Stimulated activated CD8-positive, alpha-beta memory T cell treated with anti-CD3 and anti-CD28 coated beads, Interleukin-12 subunit alpha, Interleukin-12 subunit beta, amount 100 ng/mL, for 24 hours (primary cell): ENCODE measurements around the gene INPP4B.
"Not testable (repeated sequence)": the region's sequence is repeated elsewhere in the genome, so short reads cannot be mapped to it uniquely, and the experiment has no call there.

Experiments used
- DNase-seq: peaks from one replicate; pipeline ENCODE4 v3.0.0-alpha.2; 2020; ENCODE audit errors: extremely low read depth

The INPP4B gene

DNA sequence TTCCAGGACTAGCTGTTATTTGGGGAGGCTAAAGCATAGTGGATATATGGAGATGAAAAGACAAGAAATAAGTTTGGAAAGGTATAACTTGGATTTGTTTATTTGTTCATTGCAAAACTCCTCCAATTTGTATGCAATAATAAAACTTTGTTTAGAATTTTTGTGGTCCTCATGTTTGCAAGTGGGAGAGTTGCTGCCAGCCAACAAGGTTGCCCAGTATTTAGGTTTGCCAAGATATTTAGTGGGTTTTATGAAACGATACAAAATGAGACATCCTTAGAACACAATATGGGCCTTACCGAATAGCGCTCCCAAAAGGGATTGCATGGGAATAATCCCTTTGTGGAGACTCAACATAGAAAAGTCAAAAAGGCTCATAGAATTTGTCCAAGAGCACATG lies 162.1 kb downstream of the INPP4B start:
- no peak for DNase-seq

DNA sequence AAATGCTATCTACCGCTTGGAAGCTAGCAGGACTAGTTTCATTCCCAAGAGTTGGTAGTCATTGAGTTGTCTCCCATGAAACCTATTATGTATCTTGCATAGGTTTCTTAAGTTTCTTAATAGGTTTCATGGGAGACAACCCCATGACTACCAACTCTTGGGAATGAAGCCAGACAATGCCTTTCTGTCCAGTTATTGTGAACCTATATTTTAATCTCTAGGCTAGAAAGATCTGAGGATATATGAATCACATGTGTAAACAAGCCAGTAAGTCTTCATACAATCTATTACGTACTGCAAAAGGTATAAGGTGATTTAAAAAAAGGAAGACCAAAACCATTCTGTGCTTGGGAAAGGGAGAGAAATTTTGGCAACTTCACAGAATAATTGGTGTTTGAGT lies 162.6 kb downstream of the INPP4B start:
- no peak for DNase-seq

GRCh38 chr4:142671516-142671915 lies 174.6 kb downstream of the INPP4B start:
- DNase-seq = no peak

- DNase-seq = no peak
Observed at GRCh38 chr4:142663828-142664227, 182.3 kb downstream of the INPP4B start.

- DNase-seq = no peak
Observed at GRCh38 chr4:142660728-142661127, 185.4 kb downstream of the INPP4B start.

GRCh38 chr4:142656178-142656577 lies 189.9 kb downstream of the INPP4B start:
- DNase-seq = no peak

DNA sequence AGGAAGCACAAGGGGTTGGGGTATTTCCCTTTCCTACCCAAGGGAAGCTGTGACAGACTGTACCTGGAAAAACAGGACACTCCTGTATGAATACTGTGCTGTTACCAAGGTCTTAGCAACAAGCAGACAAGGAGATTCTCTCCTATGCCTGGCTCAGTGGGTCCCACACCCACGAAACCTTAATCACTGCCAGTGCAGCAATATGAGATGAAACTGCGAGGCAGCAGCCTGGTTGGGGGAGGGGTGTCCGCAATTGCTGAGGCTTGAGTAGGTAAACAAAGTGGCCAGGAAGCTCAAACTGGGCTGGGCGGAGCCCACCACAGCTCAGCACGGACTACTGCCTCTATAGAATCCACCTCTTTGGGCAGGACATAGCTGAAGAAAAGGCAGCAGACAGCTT lies 197.7 kb downstream of the INPP4B start:
- DNase-seq = no peak

GRCh38 chr4:142645475-142646108 lies 200.5 kb downstream of the INPP4B start:
- DNase-seq = no peak

DNA sequence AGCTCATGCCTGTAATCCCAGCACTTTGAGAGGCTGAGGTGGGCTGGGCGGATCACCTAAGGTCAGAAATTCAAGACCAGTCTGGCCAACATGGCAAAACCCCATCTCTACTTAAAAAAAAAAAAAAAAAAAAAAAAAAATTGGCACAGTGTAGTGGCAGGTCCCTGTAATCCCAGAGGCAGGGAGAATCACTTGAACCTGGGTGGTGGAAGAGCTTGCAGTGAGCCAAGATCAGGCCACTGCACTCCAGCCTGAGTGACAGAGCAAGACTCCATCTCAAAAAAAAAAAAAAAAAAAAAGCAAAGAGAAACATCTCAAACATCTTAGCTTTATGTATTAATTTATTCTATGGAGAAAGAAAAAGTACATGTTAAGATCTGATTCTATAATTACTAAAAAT lies 201.5 kb downstream of the INPP4B start:
- not testable (repeated sequence) for DNase-seq

DNA sequence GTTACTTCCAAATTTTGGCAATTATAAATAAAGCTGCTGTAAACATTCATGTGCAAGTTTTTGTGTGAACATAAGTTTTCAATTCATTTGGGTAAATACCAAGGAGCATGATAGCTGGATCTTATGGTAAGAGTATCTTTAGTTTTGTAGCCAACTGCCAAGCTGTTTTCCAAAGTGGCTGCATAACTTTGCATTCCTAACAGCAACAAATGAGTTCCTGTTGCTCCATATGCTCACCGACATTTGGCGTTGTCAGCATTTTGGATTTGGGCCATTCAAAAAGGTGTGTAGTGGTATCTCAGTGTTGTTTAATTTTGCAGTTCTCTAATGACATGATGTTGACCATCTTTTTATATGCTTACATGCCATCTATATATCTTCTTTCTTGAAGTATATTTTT lies 208.5 kb downstream of the INPP4B start:
- no peak for DNase-seq

DNA sequence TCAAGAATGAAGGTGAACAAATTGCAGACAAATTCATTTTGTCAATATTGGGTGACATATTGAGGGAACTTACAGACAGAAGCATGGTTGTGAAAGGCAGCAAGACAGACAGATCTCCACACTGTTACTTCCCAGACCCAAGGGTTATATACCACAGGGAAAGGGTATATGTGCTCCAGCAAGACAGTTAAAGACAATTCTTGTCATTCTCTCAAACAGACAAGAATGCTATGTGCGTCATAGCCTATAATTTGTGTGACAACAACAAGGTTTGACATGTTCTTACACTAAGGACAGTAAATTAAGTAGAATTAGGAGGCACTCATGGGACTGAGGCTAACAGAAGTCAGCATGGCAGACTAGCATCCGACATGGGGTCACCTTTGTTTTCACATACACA lies 214.3 kb downstream of the INPP4B start:
- DNase-seq = no peak

DNA sequence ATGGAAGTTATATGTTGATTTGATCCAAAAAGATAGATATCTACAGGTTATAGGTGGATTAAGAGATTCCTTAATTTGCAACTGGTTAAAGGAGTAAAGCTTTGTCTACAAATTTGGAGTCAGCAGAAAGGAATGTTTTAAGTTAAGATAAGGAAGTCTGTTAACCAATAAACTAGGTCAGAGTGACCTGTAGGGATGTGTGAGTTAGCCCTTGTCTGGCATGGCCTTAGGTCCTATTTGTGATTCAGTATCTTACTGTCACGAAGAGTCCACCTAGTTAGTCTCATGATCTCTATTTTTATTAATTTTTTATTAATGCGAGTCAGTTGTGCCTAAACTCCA lies 230.8 kb downstream of the INPP4B start:
- DNase-seq = no peak

- no peak for DNase-seq
Observed at GRCh38 chr4:142614621-142615323, 231.3 kb downstream of the INPP4B start.

DNA sequence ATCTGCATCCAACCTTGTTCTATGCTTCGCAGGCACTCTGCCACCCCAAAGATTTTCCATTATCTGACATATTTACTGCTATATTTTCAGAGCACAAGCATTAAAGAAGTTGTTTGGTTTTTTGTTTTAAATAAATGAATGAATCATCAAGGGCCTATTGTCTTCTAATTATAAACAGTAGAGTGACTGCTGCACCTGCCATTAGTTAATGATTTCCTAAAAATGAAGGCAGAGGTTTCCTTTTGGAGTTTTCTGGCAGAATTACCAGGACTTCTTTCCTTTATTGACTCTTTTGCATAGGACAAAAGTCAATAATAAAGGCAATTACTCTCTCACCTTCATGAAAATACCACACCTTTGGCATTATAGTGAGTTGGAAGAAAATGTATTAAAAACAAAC lies 238.1 kb downstream of the INPP4B start:
- DNase-seq = no peak

GRCh38 chr4:142600952-142601351 lies 245.1 kb downstream of the INPP4B start:
- DNase-seq = no peak

GRCh38 chr4:142598132-142598531 lies 248.0 kb downstream of the INPP4B start:
- DNase-seq = no peak

DNA sequence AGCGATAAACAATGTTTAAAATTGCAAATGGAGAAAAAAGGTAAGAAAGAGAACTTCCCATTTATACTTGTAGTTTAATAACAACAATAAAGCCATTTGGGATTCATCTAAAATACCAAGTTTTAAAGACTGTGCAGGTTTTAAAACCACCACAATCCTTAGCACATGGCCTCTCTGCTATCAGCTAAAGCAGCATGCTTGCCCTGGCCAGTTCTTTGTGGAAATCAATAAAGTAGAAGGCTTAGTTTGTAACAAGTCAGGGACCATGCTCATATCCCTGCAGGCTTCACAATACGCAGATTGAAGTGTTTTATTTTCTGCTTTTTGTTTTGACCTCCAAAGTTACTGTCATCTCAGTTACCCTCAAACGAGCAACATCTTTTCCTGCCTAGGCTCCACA lies 249.5 kb downstream of the INPP4B start:
- DNase-seq = no peak

DNA sequence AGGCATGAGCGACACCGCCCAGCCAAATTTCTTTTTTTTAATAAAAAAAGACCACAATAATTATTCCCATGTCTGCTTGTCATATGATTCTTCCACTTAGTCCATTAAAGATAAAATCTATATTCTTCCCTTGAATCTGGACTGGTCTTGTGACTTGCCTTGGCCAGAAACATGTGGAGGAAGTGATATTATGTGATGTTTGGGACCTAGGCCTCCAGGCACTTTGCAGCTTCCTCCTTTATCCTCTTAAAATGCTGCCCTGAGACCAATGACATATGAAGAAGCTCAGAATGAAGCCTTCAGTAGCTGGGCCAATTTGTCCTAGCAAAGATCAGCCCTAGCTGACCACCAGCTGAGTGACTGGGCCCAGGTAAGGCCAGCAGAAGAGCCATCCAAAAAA lies 250.0 kb downstream of the INPP4B start:
- no peak for DNase-seq

DNA sequence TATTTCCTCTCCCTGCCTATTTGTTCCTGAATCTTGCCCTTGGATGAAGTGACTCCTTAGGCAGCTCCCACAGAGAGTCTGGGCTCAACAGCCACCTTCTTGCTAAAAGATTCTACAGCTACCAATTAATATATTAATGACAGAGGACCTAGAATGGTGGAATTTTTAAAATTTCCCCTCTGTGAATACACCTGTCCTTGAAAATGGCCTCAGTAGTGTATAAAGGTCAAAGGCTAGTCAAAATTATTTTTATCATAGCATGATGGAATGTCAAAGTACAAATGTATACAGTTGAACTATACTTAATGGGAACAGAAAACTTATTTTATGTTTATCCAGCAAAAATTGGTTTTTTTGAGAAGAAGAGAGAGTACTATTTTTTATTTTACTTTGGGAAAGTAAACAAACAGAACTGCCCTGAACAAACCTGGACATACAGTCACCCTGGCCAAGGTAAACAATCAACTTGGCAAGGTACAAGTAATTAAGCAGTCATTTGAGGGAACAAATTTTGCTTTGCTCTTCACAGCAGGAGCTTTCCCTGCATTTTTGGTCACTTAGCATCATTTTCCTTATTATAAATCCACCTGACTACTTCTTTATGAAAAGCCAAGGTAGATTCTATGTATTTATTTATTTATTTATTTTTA lies 250.8 kb downstream of the INPP4B start:
- DNase-seq = no peak

DNA sequence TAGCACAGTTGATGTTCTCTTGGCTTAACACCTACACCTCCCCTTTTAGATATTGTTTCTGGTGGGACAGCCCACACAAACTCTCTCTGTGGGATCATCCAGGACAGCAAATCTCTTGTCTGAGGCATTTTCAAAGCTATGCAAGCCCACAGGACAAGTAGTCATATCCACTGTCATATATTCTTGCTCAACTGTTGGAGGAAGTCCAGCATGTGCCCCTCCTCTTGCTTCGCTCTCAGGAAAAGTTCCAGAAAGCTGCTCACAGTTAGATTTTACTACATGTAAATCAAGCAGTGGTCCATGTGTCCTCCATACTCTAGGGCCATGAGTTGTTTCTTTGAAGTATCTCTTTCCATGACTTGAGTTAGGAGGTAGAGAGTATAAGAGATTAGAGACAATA lies 260.7 kb downstream of the INPP4B start:
- no peak for DNase-seq

DNA sequence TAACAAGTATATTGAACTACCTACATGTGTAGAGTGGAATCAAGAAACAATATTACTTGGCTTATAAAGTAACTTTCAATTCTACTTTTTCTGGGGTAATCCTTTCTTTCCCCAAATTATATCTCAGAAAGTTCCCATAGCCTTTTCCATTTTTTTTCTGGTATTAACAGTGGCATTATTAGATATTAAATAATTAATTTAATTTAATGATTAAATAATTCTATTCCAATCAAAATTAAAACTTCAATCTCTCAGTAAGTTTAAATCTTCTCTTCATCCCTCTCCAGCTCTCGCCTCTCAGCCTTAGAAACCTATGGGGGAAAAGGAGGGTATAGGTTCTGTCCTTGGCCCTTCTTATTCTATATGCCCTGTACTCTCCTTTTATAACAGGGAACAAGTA lies 262.4 kb downstream of the INPP4B start:
- DNase-seq = no peak

GRCh38 chr4:142582340-142582739 lies 263.8 kb downstream of the INPP4B start:
- DNase-seq = no peak

DNA sequence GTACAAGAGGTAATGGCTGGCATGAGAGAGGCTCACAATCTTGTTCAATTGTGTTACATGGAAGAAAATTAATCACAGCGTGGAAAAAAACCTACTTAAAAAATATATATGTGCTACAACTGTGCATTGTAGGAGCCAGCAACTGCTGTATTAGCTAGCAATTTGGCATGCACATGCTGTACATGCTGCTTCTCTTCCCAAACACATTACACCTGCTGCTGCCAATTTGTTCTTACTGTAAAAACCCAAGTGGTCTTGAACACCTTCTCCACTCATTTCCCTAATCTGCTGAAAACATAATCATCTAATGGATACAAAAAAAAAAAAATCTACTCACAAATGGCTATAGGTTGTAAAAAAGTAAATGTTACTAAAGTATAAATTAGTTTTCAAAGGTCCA lies 264.2 kb downstream of the INPP4B start:
- no peak for DNase-seq
